Activated naive CD8-positive, alpha-beta T cell (primary cell): ENCODE data around the gene SLC22A6.
A peak's percentile ranks its signal among the peaks of the same experiment; 100 is the strongest.

Experiments used
- H3K27ac Mint-ChIP-seq: one replicate; pipeline ENCODE4 v1.8.0; 2021; ENCODE audit warnings: mixed read lengths
- H3K27me3 Mint-ChIP-seq: one replicate; pipeline ENCODE4 v1.8.0; 2021; ENCODE audit warnings: mixed read lengths
- H3K36me3 Mint-ChIP-seq: one replicate; pipeline ENCODE4 v1.8.0; 2021; ENCODE audit warnings: mixed read lengths
- H3K4me1 Mint-ChIP-seq: one replicate; pipeline ENCODE4 v1.8.0; 2021; ENCODE audit warnings: low read depth, mixed read lengths
- H3K4me3 Mint-ChIP-seq: one replicate; pipeline ENCODE4 v1.8.0; 2021; ENCODE audit warnings: mild to moderate bottlenecking, mixed read lengths
- H3K9me3 Mint-ChIP-seq: one replicate; pipeline ENCODE4 v1.8.0; 2021; ENCODE audit warnings: low read depth, mixed read lengths

Gene SLC22A6

GRCh38 chr11:63001456-63001855 is 16.7 kb upstream of the SLC22A6 start:
- Mint-ChIP-seq H3K4me1 (peaks cover 2% of the 10 kb centered on the region), H3K27ac (no peak overlapping the region), H3K27me3 (no peaks in the 10 kb centered on the region), H3K4me3 (no peak overlapping the region), H3K36me3 (no peaks in the 10 kb centered on the region), H3K9me3 (no peaks in the 10 kb centered on the region)

GRCh38 chr11:62999649-63000048 is 14.9 kb upstream of the SLC22A6 start:
- Mint-ChIP-seq H3K4me3 (peak overlapping the region; percentile 48), H3K9me3 (no peaks in the 10 kb centered on the region), H3K4me1 (peaks cover 2% of the 10 kb centered on the region)

GRCh38 chr11:62999156-62999555 is 14.4 kb upstream of the SLC22A6 start:
- H3K27ac Mint-ChIP-seq = no peak overlapping the region
- H3K36me3 Mint-ChIP-seq = no peaks in the 10 kb centered on the region
- H3K4me3 Mint-ChIP-seq = peak overlapping the region; percentile 48
- H3K9me3 Mint-ChIP-seq = no peaks in the 10 kb centered on the region
- peaks cover 2% of the 10 kb centered on the region for H3K4me1 Mint-ChIP-seq
- H3K27me3 Mint-ChIP-seq = peaks cover 5% of the 10 kb centered on the region

More at GRCh38 chr11:62999649-63000048, 14.9 kb upstream of the SLC22A6 start:
- Mint-ChIP-seq H3K27me3 (peaks cover 5% of the 10 kb centered on the region), H3K27ac (no peak overlapping the region), H3K36me3 (no peaks in the 10 kb centered on the region)

- H3K4me1 Mint-ChIP-seq = peaks cover 2% of the 10 kb centered on the region
- H3K27me3 Mint-ChIP-seq = peaks cover 8% of the 10 kb centered on the region
- no peaks in the 10 kb centered on the region for H3K9me3 Mint-ChIP-seq
- H3K36me3 Mint-ChIP-seq = no peaks in the 10 kb centered on the region
- no peak overlapping the region for H3K4me3 Mint-ChIP-seq
- no peak overlapping the region for H3K27ac Mint-ChIP-seq
Measured at GRCh38 chr11:62996271-62996670, 11.5 kb upstream of the SLC22A6 start.

GRCh38 chr11:62994775-62995174 is 10.0 kb upstream of the SLC22A6 start:
- H3K9me3 Mint-ChIP-seq = no peaks in the 10 kb centered on the region
- H3K27me3 Mint-ChIP-seq = peaks cover 8% of the 10 kb centered on the region
- H3K27ac Mint-ChIP-seq = no peak overlapping the region
- H3K4me3 Mint-ChIP-seq = no peak overlapping the region
- peaks cover 2% of the 10 kb centered on the region for H3K4me1 Mint-ChIP-seq
- no peaks in the 10 kb centered on the region for H3K36me3 Mint-ChIP-seq

- Mint-ChIP-seq H3K4me1 (no peaks in the 10 kb centered on the region), H3K27ac (no peak overlapping the region), H3K27me3 (peaks cover 6% of the 10 kb centered on the region), H3K36me3 (no peaks in the 10 kb centered on the region), H3K9me3 (no peaks in the 10 kb centered on the region), H3K4me3 (no peak overlapping the region)
Measured at GRCh38 chr11:62988276-62988675, 3.5 kb upstream of the SLC22A6 start.

- H3K27ac Mint-ChIP-seq = no peak overlapping the region
- H3K4me3 Mint-ChIP-seq = no peak overlapping the region
- H3K9me3 Mint-ChIP-seq = no peaks in the 10 kb centered on the region
- no peaks in the 10 kb centered on the region for H3K4me1 Mint-ChIP-seq
- peaks cover 4% of the 10 kb centered on the region for H3K27me3 Mint-ChIP-seq
- H3K36me3 Mint-ChIP-seq = no peaks in the 10 kb centered on the region
Measured at GRCh38 chr11:62985041-62985750, 429 bp upstream of the SLC22A6 start.

- Mint-ChIP-seq H3K4me1 (no peaks in the 10 kb centered on the region), H3K27ac (no peak overlapping the region), H3K4me3 (no peak overlapping the region), H3K9me3 (no peaks in the 10 kb centered on the region), H3K36me3 (no peaks in the 10 kb centered on the region), H3K27me3 (peaks cover 7% of the 10 kb centered on the region)
Measured at GRCh38 chr11:62983536-62984199, 1.1 kb downstream of the SLC22A6 start.

GRCh38 chr11:62981743-62982142 is 3.0 kb downstream of the SLC22A6 start:
- Mint-ChIP-seq H3K4me1 (no peaks in the 10 kb centered on the region), H3K9me3 (no peaks in the 10 kb centered on the region), H3K36me3 (no peaks in the 10 kb centered on the region), H3K27me3 (peaks cover 5% of the 10 kb centered on the region), H3K4me3 (no peak overlapping the region), H3K27ac (no peak overlapping the region)

GRCh38 chr11:62980133-62980760 is 4.5 kb downstream of the SLC22A6 start:
- Mint-ChIP-seq H3K4me3 (no peak overlapping the region), H3K27ac (no peak overlapping the region), H3K4me1 (no peaks in the 10 kb centered on the region)

GRCh38 chr11:62976109-62976508 is 8.7 kb downstream of the SLC22A6 start:
- Mint-ChIP-seq H3K4me3 (no peak overlapping the region), H3K27ac (no peak overlapping the region), H3K36me3 (no peaks in the 10 kb centered on the region), H3K27me3 (peaks cover 9% of the 10 kb centered on the region), H3K9me3 (no peaks in the 10 kb centered on the region), H3K4me1 (no peaks in the 10 kb centered on the region)

More at GRCh38 chr11:62980133-62980760, 4.5 kb downstream of the SLC22A6 start:
- peaks cover 5% of the 10 kb centered on the region for H3K27me3 Mint-ChIP-seq
- no peaks in the 10 kb centered on the region for H3K36me3 Mint-ChIP-seq
- no peaks in the 10 kb centered on the region for H3K9me3 Mint-ChIP-seq

GRCh38 chr11:62974848-62975522 is 9.8 kb downstream of the SLC22A6 start:
- H3K27me3 Mint-ChIP-seq = peaks cover 10% of the 10 kb centered on the region
- no peak overlapping the region for H3K27ac Mint-ChIP-seq
- no peaks in the 10 kb centered on the region for H3K36me3 Mint-ChIP-seq
- no peak overlapping the region for H3K4me3 Mint-ChIP-seq
- H3K4me1 Mint-ChIP-seq = no peaks in the 10 kb centered on the region
- H3K9me3 Mint-ChIP-seq = no peaks in the 10 kb centered on the region

- H3K36me3 Mint-ChIP-seq = no peaks in the 10 kb centered on the region
- no peaks in the 10 kb centered on the region for H3K9me3 Mint-ChIP-seq
- H3K27me3 Mint-ChIP-seq = peaks cover 6% of the 10 kb centered on the region
- no peaks in the 10 kb centered on the region for H3K4me1 Mint-ChIP-seq
- H3K27ac Mint-ChIP-seq = no peak overlapping the region
- no peak overlapping the region for H3K4me3 Mint-ChIP-seq
Measured at GRCh38 chr11:62965574-62965973, 19.2 kb downstream of the SLC22A6 start.

GRCh38 chr11:62962391-62962790 is 22.4 kb downstream of the SLC22A6 start:
- H3K27me3 Mint-ChIP-seq = peaks cover 2% of the 10 kb centered on the region
- H3K36me3 Mint-ChIP-seq = no peaks in the 10 kb centered on the region
- no peaks in the 10 kb centered on the region for H3K4me1 Mint-ChIP-seq
- H3K4me3 Mint-ChIP-seq = no peak overlapping the region
- no peaks in the 10 kb centered on the region for H3K9me3 Mint-ChIP-seq
- no peak overlapping the region for H3K27ac Mint-ChIP-seq

GRCh38 chr11:62961017-62961570 is 23.7 kb downstream of the SLC22A6 start:
- Mint-ChIP-seq H3K27me3 (no peaks in the 10 kb centered on the region), H3K4me3 (no peak overlapping the region), H3K9me3 (no peaks in the 10 kb centered on the region), H3K27ac (no peak overlapping the region), H3K4me1 (no peaks in the 10 kb centered on the region), H3K36me3 (no peaks in the 10 kb centered on the region)
